RWPE1 (cell line): ENCODE data around the gene PRMT1.
A peak's percentile ranks its signal among the peaks of the same experiment; 100 is the strongest.

Experiments used
- CTCF ChIA-PET: fragments of 350-600 bp; sonication (Branson Sonifier 250); formaldehyde crosslinking; extraction: SDS; loops from one replicate; lab custom pipeline; 2021; lab: Yijun Ruan, JAX
- POLR2A ChIA-PET: fragments of 400-600 bp; formaldehyde crosslinking; extraction: SDS; loops from one replicate; lab custom pipeline; 2020; ENCODE audit warnings: antibody characterized with exemption; ENCODE audit not compliant: low non-redundant PET; lab: Yijun Ruan, JAX
- DNase-seq: peaks from one replicate; pipeline ENCODE4 v3.0.0; 2012; ENCODE audit warnings: low spot score
- H3K27ac ChIP-seq: fragments of 450-650 bp; 2 replicates; pipeline ENCODE4 v1.5.1; 2017
- CTCF ChIP-seq: fragments of 450-650 bp; conservative IDR thresholded peaks from 2 replicates; pipeline ENCODE4 v1.5.1; 2017; ENCODE audit warnings: low read depth, mild to moderate bottlenecking

The PRMT1 gene

DNA sequence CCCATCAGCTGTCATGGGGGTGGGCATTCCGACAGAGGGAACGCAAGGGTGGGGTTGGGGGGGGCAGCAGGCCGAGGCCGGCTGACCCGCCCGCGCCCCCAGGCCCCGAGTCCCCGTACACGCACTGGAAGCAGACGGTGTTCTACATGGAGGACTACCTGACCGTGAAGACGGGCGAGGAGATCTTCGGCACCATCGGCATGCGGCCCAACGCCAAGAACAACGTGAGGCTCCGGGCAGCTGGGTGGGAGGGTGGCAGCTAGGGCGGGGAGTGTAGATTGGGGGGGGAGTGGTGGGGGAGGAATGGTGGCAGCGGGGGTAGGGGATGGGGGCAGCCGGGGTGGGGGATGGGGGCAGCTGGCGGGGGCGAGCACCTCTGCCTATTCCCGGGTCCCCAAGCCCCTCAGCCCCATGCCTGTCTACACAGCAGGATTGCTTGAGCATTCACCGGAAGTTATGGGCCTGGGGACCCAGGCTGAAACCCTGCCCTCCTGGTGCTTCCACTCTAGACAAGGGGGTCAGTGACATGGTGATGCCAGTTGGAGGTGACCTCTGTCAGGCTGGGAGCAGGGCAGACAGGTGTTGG lies 9.5 kb downstream of the PRMT1 start:
- no peak for TF ChIP-seq CTCF
- peak overlapping the region; percentile 34 for H3K27ac ChIP-seq
- CTCF ChIA-PET, result no interaction called here
- no peak for DNase-seq
- POLR2A ChIA-PET, result no interaction called here

DNA sequence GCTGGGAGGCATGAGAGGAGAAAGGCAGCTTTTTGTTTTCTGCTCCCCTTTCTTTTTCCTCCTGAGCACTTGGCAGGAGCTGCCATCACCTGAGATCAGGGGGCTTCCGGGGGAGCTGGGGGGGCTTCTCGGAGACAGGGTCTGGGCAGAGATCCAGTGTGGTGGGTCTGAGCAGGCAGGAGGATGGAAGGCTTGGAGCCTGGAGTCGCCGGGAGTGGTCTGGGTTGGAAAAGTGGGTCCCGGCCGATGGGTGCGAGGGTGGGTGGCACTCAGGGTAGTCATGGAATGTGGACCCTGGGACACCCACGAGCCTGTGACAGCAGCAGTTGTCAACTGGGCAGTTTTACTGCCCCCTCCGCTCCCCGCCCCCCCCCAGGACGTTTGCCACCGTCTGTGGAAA lies 10.1 kb downstream of the PRMT1 start:
- DNase-seq, result no peak
- H3K27ac ChIP-seq, result peak overlapping the region; percentile 34
- CTCF ChIA-PET, result interaction anchor here (0.7 kb wide), 1 partner anchor 220 kb away, joined by 4 read pairs; no protein-coding TSS in a partner anchor
- POLR2A ChIA-PET, result no interaction called here
- TF ChIP-seq CTCF, result no peak

GRCh38 chr19:49687566-49688316 lies 10.7 kb downstream of the PRMT1 start:
- ChIA-PET CTCF (interaction anchor here (0.7 kb wide), 2 partner anchors 9 to 220 kb away, joined by 3 to 4 read pairs; no protein-coding TSS in a partner anchor), POLR2A (no interaction called here)
- H3K27ac ChIP-seq, result peak overlapping the region; percentile 34
- DNase-seq, result no peak
- TF ChIP-seq CTCF, result no peak

DNA sequence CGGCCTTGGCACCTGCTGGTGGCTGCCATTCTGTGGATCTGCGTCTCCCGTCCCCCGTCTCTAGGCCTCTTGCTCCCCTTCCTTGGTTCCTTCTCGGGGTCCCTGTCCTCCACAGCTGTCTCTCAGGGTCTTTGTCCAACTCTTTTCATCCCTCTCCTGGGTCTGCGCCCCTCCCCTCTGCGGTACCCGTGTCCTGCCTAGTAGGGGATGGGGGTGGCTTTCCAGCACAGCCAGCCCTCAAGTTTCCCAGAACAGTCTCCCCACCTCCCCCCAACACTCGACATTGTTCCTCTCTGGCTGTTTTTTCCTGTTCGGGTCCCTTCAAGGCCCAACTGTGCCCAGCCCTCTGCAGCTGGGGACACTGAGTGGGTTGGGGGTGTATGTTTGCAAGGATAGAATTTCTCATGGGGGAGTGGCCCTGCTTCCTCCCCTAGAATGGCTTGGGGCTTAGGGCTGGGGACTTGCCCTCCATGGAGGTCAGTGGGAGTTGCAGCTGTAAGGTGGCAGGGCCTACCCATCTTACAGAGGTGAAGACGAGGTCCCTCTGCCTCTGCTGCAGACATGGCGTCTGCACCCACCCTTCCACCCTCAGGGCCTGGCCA lies 11.6 kb downstream of the PRMT1 start:
- DNase-seq, result no peak
- H3K27ac ChIP-seq, result peak overlapping the region; percentile 34; the same call in 1 of the 2 replicates
- ChIA-PET POLR2A (no interaction called here), CTCF (interaction anchor here (0.7 to 1.3 kb wide), 3 partner anchors 8 to 10 kb away, joined by 3 to 5 read pairs (median 5); no protein-coding TSS in a partner anchor)
- no peak for TF ChIP-seq CTCF

DNA sequence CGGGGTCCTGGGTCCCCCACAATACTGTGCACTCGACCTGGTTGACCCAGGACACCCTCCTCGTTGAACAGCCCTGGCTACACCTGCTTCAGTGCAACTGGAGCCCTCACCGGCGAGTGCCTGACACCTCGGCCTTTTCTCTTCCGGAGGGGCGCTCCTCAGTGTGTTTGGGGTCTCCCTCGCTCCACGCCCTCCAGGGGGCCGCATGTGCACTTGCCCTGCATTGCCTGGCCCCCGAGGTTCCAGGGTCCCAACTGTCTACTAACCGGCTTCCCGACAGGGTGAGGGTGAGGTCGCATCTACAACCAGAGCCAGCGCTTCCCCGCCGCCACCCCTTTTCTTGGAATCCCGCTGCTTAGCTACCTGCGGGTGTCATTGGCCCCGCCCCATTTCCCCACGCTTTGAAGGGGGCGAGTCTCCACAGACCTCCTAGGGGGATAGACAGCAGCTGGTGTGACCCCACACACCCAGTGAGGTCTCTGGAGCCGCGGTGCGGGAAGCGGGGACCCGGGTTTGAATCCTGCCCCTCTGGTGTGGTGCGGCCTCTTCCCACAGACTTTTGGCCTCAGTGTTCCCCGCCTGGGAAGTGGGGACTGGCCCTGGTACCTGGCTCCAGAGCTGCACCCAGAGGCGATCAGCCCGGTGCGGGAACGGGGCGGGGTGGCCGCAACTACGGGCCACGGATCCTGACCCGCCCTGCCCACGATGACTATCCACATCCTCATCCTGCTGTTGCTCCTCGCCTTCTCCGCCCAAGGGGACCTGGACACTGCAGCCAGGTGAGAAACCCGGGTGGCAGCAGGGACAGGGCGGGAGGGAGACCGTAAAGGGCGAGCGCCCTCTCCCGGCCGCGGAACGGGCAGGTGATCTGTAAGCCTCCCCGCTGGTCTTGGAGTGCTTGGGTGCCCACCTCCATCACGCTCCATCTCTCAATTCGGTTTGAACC lies 12.3 kb downstream of the PRMT1 start, which contains the start of gene ADM5:
Gene ADM5, plus strand, starts transcription at position 462 of the 946 bp plus-strand sequence. Its CDS starts 244 bp downstream, at position 706.
- peak within 1 kb of the TSS; percentile 34; the same call in 1 of the 2 replicates for H3K27ac ChIP-seq
- no peak for DNase-seq
- ChIA-PET CTCF (interaction anchor here (0.5 to 1.3 kb wide), 3 partner anchors 8 to 119 kb away, joined by 3 to 5 read pairs (median 5); no protein-coding TSS in a partner anchor), POLR2A (no interaction called here)
- TF ChIP-seq CTCF, result peak; percentile 43
